Measurements from ENCODE around the gene RPL14.
"Not testable (repeated sequence)": the region's sequence is repeated elsewhere in the genome, so short reads cannot be mapped to it uniquely, and the experiment has no call there.

Gene RPL14

GRCh38 chr3:40456940-40457823 is at the start of gene RPL14:
TSS of gene RPL14 (plus strand) at chr3:40457339. CDS start at chr3:40457472, 133 bp downstream.
- peak; percentile 26 for DNase-seq

GRCh38 chr3:40407611-40408010 is 49.5 kb upstream of the RPL14 start:
- no peak for DNase-seq

- no peak for DNase-seq
These were observed 42.9 kb upstream of the RPL14 start for GRCh38 chr3:40414270-40414669.

- DNase-seq, result no peak
These were observed 39.1 kb upstream of the RPL14 start for GRCh38 chr3:40417845-40418543.

GRCh38 chr3:40422861-40423260 is 34.3 kb upstream of the RPL14 start:
- DNase-seq, result no peak

- DNase-seq, result no peak
These were observed 30.0 kb upstream of the RPL14 start for GRCh38 chr3:40427045-40427669.

GRCh38 chr3:40432793-40433192 is 24.3 kb upstream of the RPL14 start:
- no peak for DNase-seq

GRCh38 chr3:40437889-40438288 is 19.2 kb upstream of the RPL14 start:
- no peak for DNase-seq

GRCh38 chr3:40445062-40445461 is 12.1 kb upstream of the RPL14 start:
- no peak for DNase-seq

- DNase-seq, result no peak
These were observed 11.3 kb upstream of the RPL14 start for GRCh38 chr3:40445880-40446279.

- no peak for DNase-seq
These were observed 6.7 kb upstream of the RPL14 start for GRCh38 chr3:40450438-40450837.

GRCh38 chr3:40451551-40451950 is 5.6 kb upstream of the RPL14 start:
- no peak for DNase-seq

- DNase-seq, result no peak
These were observed 5.1 kb upstream of the RPL14 start for GRCh38 chr3:40452057-40452456.

GRCh38 chr3:40452562-40452875 is 4.6 kb upstream of the RPL14 start:
- DNase-seq, result no peak

- DNase-seq, result peak; percentile 66
These were observed 4.0 kb upstream of the RPL14 start for GRCh38 chr3:40452876-40453730.

- DNase-seq, result no peak
These were observed 3.2 kb upstream of the RPL14 start for GRCh38 chr3:40453933-40454332.

- no peak for DNase-seq
These were observed 1.8 kb upstream of the RPL14 start for GRCh38 chr3:40455328-40455727.

GRCh38 chr3:40456279-40456939 is 730 bp upstream of the RPL14 start:
- no peak for DNase-seq

GRCh38 chr3:40458473-40458872 is 1.3 kb downstream of the RPL14 start:
- DNase-seq, result no peak

GRCh38 chr3:40460481-40460880 is 3.3 kb downstream of the RPL14 start:
- not testable (repeated sequence) for DNase-seq

GRCh38 chr3:40461161-40461560 is 4.0 kb downstream of the RPL14 start:
- no peak for DNase-seq

- DNase-seq, result not testable (repeated sequence)
These were observed 5.7 kb downstream of the RPL14 start for GRCh38 chr3:40462838-40463237.

Data from NCI-H1417 treated with DMSO at 0.1 percent for 48 hours (cell line).